Neural cell (in vitro differentiated cells): ENCODE measurements around the gene CFAP157. TPM values are rescaled to one million over a fixed set of nuclear protein-coding genes. Genes with fewer than 3 reads are reported as not detected.

Source experiments
- H2AFZ ChIP-seq: fragments of 200-600, 300-800 bp; sonication (generic), shearing (Covaris generic); 2 replicates; pipeline ENCODE4 v1.6.0; 2014; ENCODE audit warnings: low read depth, mild to moderate bottlenecking, antibody characterized with exemption, low read length, moderate library complexity
- H3F3A ChIP-seq: fragments of 200-600 bp; shearing (Covaris generic); 2 replicates; pipeline ENCODE4 v1.6.1; 2016; ENCODE audit warnings: mild to moderate bottlenecking, moderate library complexity, mixed read lengths, antibody characterized with exemption, low read length; ENCODE audit not compliant: insufficient read depth, poor library complexity, severe bottlenecking
- H3K27ac ChIP-seq: fragments of 200-600, 300-800 bp; sonication (generic), shearing (Covaris generic); 2 replicates; pipeline ENCODE4 v1.5.1; 2014; ENCODE audit warnings: mild to moderate bottlenecking, low read length, moderate library complexity
- H3K27me3 ChIP-seq: fragments of 300-800, 200-600 bp; sonication (generic), shearing (Covaris generic); 2 replicates; pipeline ENCODE4 v1.6.0; 2014; ENCODE audit warnings: mild to moderate bottlenecking, low read depth, low read length, moderate library complexity; ENCODE audit not compliant: insufficient read depth
- H3K36me3 ChIP-seq: fragments of 300-800, 200-600 bp; sonication (generic), shearing (Covaris generic); 2 replicates; pipeline ENCODE4 v1.5.1; 2014; ENCODE audit warnings: mild to moderate bottlenecking, antibody characterized with exemption, low read length, moderate library complexity; ENCODE audit not compliant: insufficient read depth
- H3K4me2 ChIP-seq: fragments of 300-800, 200-600 bp; sonication (generic), shearing (Covaris generic); 2 replicates; pipeline ENCODE4 v1.6.0; 2014; ENCODE audit warnings: mild to moderate bottlenecking, low read length
- H3K4me3 ChIP-seq: fragments of 300-800, 200-600 bp; sonication (generic), shearing (Covaris generic); 2 replicates; pipeline ENCODE4 v1.5.1; 2014; ENCODE audit warnings: mild to moderate bottlenecking, low read length, moderate library complexity
- H3K79me2 ChIP-seq: fragments of 200-600 bp; shearing (Covaris generic); replicated peaks from 2 replicates; pipeline ENCODE4 v1.6.0; 2014; ENCODE audit warnings: mild to moderate bottlenecking, low read length, moderate library complexity; ENCODE audit not compliant: insufficient read depth
- H3K9ac ChIP-seq: fragments of 300-800, 200-600 bp; sonication (generic), shearing (Covaris generic); 2 replicates; pipeline ENCODE4 v1.6.1; 2016; ENCODE audit warnings: mild to moderate bottlenecking, low read length, mixed read lengths
- H3K9me2 ChIP-seq: fragments of 200-600 bp; shearing (Covaris generic); 2 replicates; pipeline ENCODE4 v1.6.1; 2016; ENCODE audit warnings: mild to moderate bottlenecking, low read length, mixed read lengths; ENCODE audit not compliant: insufficient read depth
- H3K9me3 ChIP-seq: fragments of 200-600, 300-800 bp; sonication (generic), shearing (Covaris generic); 2 replicates; pipeline ENCODE4 v1.6.1; 2016; ENCODE audit warnings: mild to moderate bottlenecking, mixed run types, low read length, moderate library complexity, mixed read lengths
- H4K20me1 ChIP-seq: fragments of 200-600 bp; shearing (Covaris generic); 2 replicates; pipeline ENCODE4 v1.6.1; 2016; ENCODE audit warnings: mild to moderate bottlenecking, mixed run types; ENCODE audit not compliant: insufficient read depth
- EP300 ChIP-seq: fragments of 450-650 bp; conservative IDR thresholded peaks from 2 replicates; pipeline ENCODE4 v1.6.1; 2014; ENCODE audit warnings: antibody characterized with exemption, mild to moderate bottlenecking, moderate library complexity; ENCODE audit not compliant: poor library complexity, severe bottlenecking
- EZH2 ChIP-seq: fragments of 200-600, 300-800 bp; shearing (Covaris generic), sonication (generic); IDR thresholded peaks from 2 replicates; pipeline ENCODE4 v1.6.1; 2014; ENCODE audit warnings: antibody characterized with exemption, low read length, borderline replicate concordance, mild to moderate bottlenecking; ENCODE audit not compliant: insufficient read depth, poor library complexity, severe bottlenecking
- MXI1 ChIP-seq: fragments of 450-650 bp; conservative IDR thresholded peaks from 2 replicates; pipeline ENCODE4 v1.6.1; 2014; ENCODE audit warnings: antibody characterized with exemption, mild to moderate bottlenecking; ENCODE audit not compliant: poor library complexity, severe bottlenecking
- POLR2AphosphoS5 ChIP-seq: IDR thresholded peaks from 2 replicates; pipeline ENCODE4 v1.6.1; 2012
- RAD21 ChIP-seq: fragments of 450-650 bp; conservative IDR thresholded peaks from 2 replicates; pipeline ENCODE4 v1.6.1; 2014; ENCODE audit warnings: antibody characterized with exemption, mild to moderate bottlenecking, moderate library complexity
- SMC3 ChIP-seq: fragments of 450-650 bp; conservative IDR thresholded peaks from 2 replicates; pipeline ENCODE4 v1.6.1; 2014; ENCODE audit warnings: antibody characterized with exemption, mild to moderate bottlenecking, moderate library complexity; ENCODE audit not compliant: poor library complexity
- TAF1 ChIP-seq: IDR thresholded peaks from 2 replicates; pipeline ENCODE4 v1.6.1; 2012; ENCODE audit warnings: low read depth
- polyA plus RNA-seq: library from polyadenylated mRNA; depleted of rRNA; stranded (reverse); fragments of >200 nt; gene quantifications from 2 replicates; pipeline ENCODE4 v1.2.3, GENCODE V29; 2014
- TF ChIP-seq, protein P1 (sequence below): IDR thresholded peaks from 2 replicates; pipeline ENCODE4 v1.6.1; 2012; ENCODE audit warnings: borderline replicate concordance
- TF ChIP-seq, protein P2 (sequence below): fragments of 450-650 bp; IDR thresholded peaks from 2 replicates; pipeline ENCODE4 v1.5.1; 2014; ENCODE audit warnings: antibody characterized with exemption, mild to moderate bottlenecking, moderate library complexity; ENCODE audit not compliant: poor library complexity, severe bottlenecking

The CFAP157 gene
- polyA plus RNA-seq, 1 donor from 2014 or later, result 1.3 TPM

DNA sequence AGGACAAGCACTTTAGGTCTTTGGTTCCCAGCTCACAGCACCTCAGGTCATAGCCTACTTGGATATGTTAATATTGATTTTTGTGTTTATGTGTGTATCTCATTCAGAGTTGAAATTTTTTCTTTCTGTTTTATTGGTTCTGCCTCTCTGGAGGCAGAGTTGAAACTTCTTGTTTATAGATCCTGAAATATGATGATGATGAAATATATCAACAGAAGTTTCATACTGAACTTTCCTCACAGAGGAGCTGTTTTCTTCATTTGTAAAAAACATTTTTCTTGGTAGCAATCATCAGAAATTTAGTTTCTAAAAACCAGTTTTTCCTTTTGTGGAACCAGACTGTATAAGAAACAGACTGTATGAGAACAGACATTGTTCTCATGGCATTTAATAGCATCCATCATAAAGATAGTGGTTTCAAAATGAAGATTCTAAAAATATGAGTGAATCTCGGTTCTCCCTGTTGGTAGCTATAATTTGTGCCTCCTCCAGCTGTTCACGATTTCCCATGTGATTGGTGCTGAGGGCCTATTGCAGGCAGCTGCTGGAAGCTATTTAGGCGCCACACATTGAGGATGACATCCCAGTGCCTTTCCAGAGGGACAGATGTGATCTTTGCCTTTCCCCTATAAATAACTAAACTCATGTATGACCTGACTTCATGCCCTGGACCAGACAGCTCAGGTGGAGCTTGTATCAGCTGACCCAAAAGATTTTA is 39.5 kb upstream of the CFAP157 start:
- TF ChIP-seq, protein P1, sequence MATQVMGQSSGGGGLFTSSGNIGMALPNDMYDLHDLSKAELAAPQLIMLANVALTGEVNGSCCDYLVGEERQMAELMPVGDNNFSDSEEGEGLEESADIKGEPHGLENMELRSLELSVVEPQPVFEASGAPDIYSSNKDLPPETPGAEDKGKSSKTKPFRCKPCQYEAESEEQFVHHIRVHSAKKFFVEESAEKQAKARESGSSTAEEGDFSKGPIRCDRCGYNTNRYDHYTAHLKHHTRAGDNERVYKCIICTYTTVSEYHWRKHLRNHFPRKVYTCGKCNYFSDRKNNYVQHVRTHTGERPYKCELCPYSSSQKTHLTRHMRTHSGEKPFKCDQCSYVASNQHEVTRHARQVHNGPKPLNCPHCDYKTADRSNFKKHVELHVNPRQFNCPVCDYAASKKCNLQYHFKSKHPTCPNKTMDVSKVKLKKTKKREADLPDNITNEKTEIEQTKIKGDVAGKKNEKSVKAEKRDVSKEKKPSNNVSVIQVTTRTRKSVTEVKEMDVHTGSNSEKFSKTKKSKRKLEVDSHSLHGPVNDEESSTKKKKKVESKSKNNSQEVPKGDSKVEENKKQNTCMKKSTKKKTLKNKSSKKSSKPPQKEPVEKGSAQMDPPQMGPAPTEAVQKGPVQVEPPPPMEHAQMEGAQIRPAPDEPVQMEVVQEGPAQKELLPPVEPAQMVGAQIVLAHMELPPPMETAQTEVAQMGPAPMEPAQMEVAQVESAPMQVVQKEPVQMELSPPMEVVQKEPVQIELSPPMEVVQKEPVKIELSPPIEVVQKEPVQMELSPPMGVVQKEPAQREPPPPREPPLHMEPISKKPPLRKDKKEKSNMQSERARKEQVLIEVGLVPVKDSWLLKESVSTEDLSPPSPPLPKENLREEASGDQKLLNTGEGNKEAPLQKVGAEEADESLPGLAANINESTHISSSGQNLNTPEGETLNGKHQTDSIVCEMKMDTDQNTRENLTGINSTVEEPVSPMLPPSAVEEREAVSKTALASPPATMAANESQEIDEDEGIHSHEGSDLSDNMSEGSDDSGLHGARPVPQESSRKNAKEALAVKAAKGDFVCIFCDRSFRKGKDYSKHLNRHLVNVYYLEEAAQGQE, result no peak
- TF ChIP-seq MXI1 (no peak), RAD21 (no peak), SMC3 (no peak), TAF1 (no peak), POLR2AphosphoS5 (no peak), EZH2 (no peak), EP300 (no peak)
- TF ChIP-seq, protein P2, sequence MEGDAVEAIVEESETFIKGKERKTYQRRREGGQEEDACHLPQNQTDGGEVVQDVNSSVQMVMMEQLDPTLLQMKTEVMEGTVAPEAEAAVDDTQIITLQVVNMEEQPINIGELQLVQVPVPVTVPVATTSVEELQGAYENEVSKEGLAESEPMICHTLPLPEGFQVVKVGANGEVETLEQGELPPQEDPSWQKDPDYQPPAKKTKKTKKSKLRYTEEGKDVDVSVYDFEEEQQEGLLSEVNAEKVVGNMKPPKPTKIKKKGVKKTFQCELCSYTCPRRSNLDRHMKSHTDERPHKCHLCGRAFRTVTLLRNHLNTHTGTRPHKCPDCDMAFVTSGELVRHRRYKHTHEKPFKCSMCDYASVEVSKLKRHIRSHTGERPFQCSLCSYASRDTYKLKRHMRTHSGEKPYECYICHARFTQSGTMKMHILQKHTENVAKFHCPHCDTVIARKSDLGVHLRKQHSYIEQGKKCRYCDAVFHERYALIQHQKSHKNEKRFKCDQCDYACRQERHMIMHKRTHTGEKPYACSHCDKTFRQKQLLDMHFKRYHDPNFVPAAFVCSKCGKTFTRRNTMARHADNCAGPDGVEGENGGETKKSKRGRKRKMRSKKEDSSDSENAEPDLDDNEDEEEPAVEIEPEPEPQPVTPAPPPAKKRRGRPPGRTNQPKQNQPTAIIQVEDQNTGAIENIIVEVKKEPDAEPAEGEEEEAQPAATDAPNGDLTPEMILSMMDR, result no peak
- Histone ChIP-seq H3K27me3 (no peaks in the 10 kb centered on the region), H3F3A (no peaks in the 10 kb centered on the region), H3K79me2 (no peaks in the 10 kb centered on the region), H3K36me3 (peaks cover 12% of the 10 kb centered on the region), H3K9me2 (no peaks in the 10 kb centered on the region), H3K4me2 (no peak overlapping the region), H3K9ac (no peak overlapping the region), H2AFZ (no peak overlapping the region), H3K9me3 (no peaks in the 10 kb centered on the region), H4K20me1 (no peaks in the 10 kb centered on the region), H3K4me3 (no peak overlapping the region), H3K27ac (no peak overlapping the region)

DNA sequence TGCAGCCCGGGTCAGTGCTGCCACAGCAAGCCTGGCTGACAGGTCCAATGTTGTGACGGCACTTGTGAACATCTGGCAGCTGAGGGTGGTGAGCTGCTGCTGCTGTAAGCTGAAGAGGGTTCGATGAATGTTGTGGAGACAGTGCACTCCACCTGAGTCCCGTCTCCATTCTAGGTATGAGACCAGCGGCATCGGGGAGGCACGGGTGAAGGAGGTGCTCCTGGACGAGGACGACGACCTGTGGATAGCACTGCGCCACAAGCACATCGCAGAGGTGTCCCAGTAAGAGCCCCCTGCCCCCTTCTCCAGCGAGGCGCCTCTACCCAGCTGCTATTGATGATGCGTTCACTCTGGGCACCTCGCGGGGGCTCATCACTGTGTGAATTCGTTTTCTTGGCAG is 38.9 kb upstream of the CFAP157 start:
- no peaks in the 10 kb centered on the region for H3K9me3 ChIP-seq
- no peak for TF ChIP-seq SMC3
- TF ChIP-seq EZH2, result no peak
- TF ChIP-seq, protein P1, result no peak
- no peak for TF ChIP-seq MXI1
- TF ChIP-seq POLR2AphosphoS5, result no peak
- TF ChIP-seq RAD21, result no peak
- TF ChIP-seq EP300, result no peak
- no peak for TF ChIP-seq TAF1
- TF ChIP-seq, protein P2, result no peak

More for the DNA sequence above, 38.9 kb upstream of the CFAP157 start:
- Histone ChIP-seq H3K27ac (no peak overlapping the region), H3K36me3 (peaks cover 14% of the 10 kb centered on the region), H3F3A (no peaks in the 10 kb centered on the region), H3K4me3 (no peak overlapping the region), H3K79me2 (no peaks in the 10 kb centered on the region), H3K27me3 (no peaks in the 10 kb centered on the region), H3K9ac (no peak overlapping the region), H2AFZ (no peak overlapping the region), H3K4me2 (no peak overlapping the region), H4K20me1 (no peaks in the 10 kb centered on the region), H3K9me2 (no peaks in the 10 kb centered on the region)
